Measurements from ENCODE around the gene PKN3.
"Not testable (repeated sequence)": the region's sequence is repeated elsewhere in the genome, so short reads cannot be mapped to it uniquely, and the experiment has no call there.

The PKN3 gene

GRCh38 chr9:128693738-128694137 lies 8.6 kb upstream of the PKN3 start:
- DNase-seq (ENCODE audit: low spot score), result not testable (repeated sequence)

- no peak for DNase-seq (ENCODE audit: low spot score)
These were observed 8.0 kb upstream of the PKN3 start for GRCh38 chr9:128694344-128694743.

GRCh38 chr9:128696923-128697707 lies 5.2 kb upstream of the PKN3 start:
- DNase-seq (ENCODE audit: low spot score), result no peak

- not testable (repeated sequence) for DNase-seq (ENCODE audit: low spot score)
These were observed 3.1 kb upstream of the PKN3 start for GRCh38 chr9:128699096-128699795.

GRCh38 chr9:128701227-128701854 lies 962 bp upstream of the PKN3 start:
- DNase-seq (ENCODE audit: low spot score), result no peak

- DNase-seq (ENCODE audit: low spot score), result peak; percentile 78
These were observed 779 bp downstream of the PKN3 start for GRCh38 chr9:128702949-128703615.

- peak; percentile 31 for DNase-seq (ENCODE audit: low spot score)
These were observed 1.5 kb downstream of the PKN3 start for GRCh38 chr9:128703616-128704355.

GRCh38 chr9:128704356-128704670 lies 2.0 kb downstream of the PKN3 start:
- DNase-seq (ENCODE audit: low spot score), result no peak

GRCh38 chr9:128705051-128705965 lies 3.0 kb downstream of the PKN3 start:
- peak; percentile 22 for DNase-seq (ENCODE audit: low spot score)

GRCh38 chr9:128706045-128706444 lies 3.7 kb downstream of the PKN3 start:
- no peak for DNase-seq (ENCODE audit: low spot score)

- no peak for DNase-seq (ENCODE audit: low spot score)
These were observed 4.5 kb downstream of the PKN3 start for GRCh38 chr9:128706671-128707381.

- DNase-seq (ENCODE audit: low spot score), result no peak
These were observed 5.1 kb downstream of the PKN3 start for GRCh38 chr9:128707446-128707845.

- no peak for DNase-seq (ENCODE audit: low spot score)
These were observed 10.4 kb downstream of the PKN3 start for GRCh38 chr9:128712451-128713410.

GRCh38 chr9:128713411-128713780 lies 11.1 kb downstream of the PKN3 start:
- DNase-seq (ENCODE audit: low spot score), result no peak

- DNase-seq (ENCODE audit: low spot score), result no peak
These were observed 11.8 kb downstream of the PKN3 start for GRCh38 chr9:128713941-128714573.

GRCh38 chr9:128714586-128715435 lies 12.5 kb downstream of the PKN3 start:
- DNase-seq (ENCODE audit: low spot score), result peak; percentile 18

GRCh38 chr9:128715436-128715750 lies 13.1 kb downstream of the PKN3 start:
- no peak for DNase-seq (ENCODE audit: low spot score)
